GM19452 (cell line): ENCODE results near the gene TTC7B.

Experiments used
- ATAC-seq: cut with Tn5 transposase; IDR thresholded peaks from one replicate; pipeline ENCODE4 v1.9.1; 2021; ENCODE audit not compliant: unreplicated experiment

The TTC7B gene

DNA sequence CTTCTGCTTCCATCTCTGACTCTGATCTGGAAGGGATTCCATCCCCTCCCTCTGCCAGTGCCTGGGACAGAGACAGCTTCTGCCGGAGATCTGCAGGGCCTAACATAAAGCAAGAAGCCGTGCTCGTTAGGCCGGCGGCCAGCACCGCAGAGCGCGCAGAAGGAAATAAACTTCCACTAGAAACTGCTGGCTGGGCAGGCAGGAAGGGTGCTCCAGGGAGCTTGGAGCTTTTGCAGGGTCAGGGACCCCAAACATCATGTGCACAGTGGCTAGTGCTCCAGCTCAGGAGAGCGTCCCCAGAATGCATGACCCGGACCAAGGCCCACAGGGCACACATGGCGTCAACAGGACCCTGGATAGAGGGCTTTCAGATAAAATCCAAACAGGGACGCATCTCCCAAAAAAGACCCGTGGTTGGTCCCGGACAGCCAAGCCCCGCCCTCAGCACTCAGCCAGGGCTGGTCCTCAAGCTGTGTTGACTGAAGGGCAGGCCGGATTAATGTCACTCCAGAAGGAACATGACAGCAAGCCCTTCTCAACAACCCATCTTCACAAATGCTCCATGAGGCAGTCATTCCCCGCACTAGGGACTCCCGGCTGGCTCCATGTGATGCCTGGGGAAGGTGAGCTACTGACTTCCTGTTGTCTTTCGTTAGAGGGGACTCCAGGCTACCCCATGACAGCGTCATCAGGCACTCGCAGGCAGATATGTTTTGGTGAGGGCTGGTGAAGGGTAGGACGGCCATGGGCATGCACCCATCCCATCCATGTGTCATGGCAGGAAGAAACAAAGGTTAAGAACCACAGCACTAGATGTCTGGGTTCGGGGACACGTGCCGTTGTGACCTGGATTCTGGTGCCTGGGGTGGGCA is 297.9 kb downstream of the TTC7B start:
- ATAC-seq = no peak

DNA sequence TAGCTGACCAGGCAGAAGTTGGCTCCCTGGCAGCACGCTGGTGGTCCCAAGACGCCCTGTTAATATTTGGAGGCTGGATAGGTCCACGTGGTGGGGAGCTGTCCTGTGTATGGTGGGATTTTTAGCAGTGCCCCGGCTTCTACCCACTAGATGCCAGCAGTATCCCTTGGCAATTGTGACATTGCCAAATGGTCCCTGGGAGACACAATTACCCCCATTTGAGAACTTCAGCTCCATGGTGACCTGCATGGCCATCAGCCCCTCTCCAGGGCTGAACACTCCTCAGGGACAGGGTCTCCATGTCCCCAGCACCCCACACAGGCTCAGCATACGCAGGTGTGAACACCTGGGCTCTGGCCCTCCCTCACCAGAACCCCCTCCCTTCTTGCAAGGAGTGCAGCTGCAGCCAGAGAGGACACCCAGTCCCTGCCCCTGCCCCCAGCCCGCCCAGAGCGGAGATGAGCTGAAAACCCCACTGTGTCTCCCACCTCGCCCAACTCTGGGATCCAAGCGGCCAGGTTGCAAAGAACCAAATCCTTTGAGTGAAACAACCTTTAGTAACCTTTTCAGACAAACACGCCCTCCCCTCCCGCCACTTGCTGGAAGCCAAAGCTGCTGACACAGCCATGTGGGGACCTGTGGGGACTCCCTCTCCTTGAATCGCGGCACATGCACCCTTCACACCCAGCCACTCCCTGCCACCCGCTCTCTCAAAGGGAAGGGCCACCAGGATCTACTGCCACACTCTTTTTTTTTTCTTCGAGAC is 299.0 kb downstream of the TTC7B start:
- ATAC-seq = no peak

GRCh38 chr14:90514566-90514965 is 301.7 kb downstream of the TTC7B start:
- ATAC-seq = no peak

DNA sequence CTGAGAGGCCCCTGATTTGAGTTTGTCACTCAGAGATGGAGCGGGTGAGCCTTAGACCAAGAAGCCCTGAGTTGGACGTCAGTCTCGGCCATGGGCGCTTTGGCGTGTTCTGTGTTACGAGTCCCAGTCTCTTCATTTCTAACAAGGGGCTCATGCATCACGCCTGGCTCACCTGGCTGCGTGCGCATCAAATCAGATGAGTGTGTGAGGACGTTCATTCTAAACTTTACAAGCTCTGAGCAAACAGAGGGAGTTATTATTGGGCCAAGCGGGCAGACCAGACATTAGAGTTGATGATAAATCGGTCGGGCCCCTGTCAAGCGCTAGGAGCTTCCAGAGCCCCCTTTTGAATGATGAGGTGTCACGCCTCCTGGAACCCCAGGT is 302.2 kb downstream of the TTC7B start:
- ATAC-seq = no peak

- ATAC-seq = no peak
These were observed 302.8 kb downstream of the TTC7B start for GRCh38 chr14:90513161-90514014.

DNA sequence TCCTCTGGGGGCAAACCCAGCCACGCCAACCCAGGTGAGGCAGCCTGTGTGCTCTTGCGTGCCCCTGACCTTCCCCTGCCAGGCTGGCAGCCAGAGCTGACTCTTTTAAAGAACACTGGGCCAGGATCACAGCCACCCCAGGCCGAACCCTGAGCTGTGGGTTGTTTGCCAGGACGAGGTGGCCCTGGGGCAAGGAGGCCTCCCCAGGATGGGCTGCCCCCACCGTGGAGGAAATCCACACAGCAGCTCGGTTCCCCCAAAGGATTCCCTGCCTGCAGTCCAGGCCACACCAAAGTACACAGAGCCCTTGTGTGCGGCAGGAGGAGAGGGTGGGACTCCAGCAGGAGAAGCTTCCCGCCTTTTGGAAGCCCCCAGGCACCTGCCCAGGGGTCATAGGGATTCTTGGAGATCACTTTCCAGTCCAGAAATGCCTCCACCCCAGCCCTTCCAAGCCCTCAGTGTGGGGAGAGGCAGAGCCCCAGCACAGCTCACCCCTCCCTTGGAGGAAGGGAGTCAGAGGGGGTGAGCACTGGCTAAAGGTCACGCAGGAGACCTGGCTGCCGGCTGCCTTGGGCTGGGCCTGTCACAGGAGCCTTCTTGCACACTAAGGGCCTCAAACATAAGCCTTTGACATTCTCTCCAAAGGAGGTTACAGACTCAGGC is 303.8 kb downstream of the TTC7B start:
- ATAC-seq = no peak

DNA sequence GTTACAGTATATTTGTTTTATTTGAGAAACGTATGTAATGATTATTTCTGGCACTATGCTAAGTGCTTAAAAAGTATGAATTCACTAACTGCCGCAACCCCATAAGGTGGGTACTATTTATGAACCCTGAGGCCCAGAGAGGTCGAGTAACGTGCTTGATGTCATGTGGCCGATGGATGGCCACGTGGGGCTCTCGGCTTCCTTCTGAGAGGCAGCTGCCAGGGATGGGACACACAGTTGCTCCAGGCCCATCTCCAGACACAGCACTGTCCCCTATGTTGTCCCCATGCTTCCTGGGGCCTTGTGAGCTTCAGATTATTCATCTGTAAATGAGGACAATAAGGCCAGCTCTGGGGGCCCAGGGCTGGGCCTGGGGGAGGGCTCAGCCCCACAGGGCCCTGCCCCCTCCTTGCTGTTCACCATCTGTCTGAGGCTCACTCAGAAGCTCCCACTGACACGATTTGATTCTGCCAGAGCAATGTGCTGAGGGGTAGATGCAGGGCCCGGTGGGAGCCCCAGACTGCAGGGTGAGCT is 304.4 kb downstream of the TTC7B start:
- no peak for ATAC-seq

- no peak for ATAC-seq
These were observed 305.0 kb downstream of the TTC7B start for GRCh38 chr14:90511252-90511651.

- no peak for ATAC-seq
These were observed 306.1 kb downstream of the TTC7B start for GRCh38 chr14:90510159-90510558.

DNA sequence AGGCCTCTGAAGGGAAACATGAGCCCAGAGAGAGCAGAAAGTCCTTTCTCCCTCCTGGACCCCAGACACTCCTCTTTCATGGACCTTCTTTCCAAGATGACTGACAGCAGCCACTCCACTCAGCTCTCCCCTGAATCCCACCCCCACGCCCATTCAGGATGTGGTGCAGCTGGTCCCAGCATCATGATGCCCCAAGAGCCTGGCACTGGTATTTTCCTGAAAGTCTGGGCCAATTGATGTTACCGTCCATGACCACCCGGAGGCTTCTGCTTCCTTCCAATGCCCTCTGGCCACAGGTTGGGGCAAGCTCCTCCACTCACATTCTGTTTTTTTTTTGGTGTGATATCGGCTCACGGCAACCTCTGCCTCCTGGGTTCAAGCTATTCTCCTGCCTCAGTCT is 306.8 kb downstream of the TTC7B start:
- no peak for ATAC-seq

DNA sequence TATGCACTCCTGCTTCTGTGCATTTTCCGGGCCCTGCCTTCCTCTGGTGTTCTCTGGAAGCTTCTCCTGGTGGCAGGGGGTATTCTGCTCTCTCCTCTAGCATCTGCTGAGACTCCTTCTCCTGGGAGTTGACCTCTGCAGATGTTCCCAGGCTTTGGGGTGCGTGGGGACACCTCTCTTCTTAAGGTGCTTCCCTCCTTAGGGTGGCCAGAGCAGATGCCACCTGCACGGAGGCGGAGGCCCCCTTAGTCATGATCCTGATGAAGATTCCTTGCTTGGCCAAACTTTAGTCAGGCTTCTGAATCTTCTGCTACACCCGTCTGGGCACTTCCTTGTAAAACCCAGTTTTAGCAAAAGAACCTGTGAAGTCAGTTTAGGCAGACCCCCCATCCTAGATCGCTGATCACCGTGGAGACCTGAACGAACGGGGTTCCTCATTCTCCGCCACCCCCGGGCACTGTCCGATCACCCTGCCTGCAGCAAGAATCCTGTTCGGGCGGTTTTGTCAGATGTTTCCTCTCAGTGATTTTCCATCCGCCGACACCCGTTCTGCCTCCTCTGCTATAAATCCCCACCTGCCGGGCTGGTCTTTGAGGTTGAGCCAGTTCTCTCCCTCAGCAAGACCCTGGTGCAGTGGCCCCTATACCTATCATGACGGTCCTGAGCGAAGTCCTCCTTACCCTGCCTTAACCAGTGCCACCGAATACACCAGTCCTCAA is 307.5 kb downstream of the TTC7B start:
- ATAC-seq = no peak

DNA sequence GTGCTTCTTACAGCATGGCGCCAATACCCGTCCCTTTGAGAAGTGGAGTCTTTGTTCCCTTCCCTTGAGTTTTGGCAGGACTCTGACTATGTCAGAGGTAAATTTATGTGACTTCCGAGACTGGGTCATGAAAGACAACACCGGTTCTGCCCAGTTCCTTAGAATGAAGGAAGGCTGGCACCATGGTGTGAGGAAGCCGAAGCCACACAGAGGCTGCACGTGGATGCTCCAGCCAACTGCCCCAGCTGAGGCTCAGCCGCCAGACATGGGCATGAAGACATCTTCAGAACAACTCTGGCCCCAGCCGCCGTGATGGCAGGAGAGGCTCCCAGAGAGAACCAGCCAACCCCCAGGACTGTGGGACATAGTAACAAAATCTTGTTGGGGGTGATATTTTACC is 308.2 kb downstream of the TTC7B start:
- ATAC-seq = no peak

- no peak for ATAC-seq
These were observed 308.8 kb downstream of the TTC7B start for GRCh38 chr14:90507428-90507827.

GRCh38 chr14:90506748-90507147 is 309.5 kb downstream of the TTC7B start:
- no peak for ATAC-seq

GRCh38 chr14:90505531-90505930 is 310.7 kb downstream of the TTC7B start:
- ATAC-seq = no peak

- no peak for ATAC-seq
These were observed 311.6 kb downstream of the TTC7B start for GRCh38 chr14:90504643-90505042.

- ATAC-seq = no peak
These were observed 312.6 kb downstream of the TTC7B start for GRCh38 chr14:90503582-90503981.

DNA sequence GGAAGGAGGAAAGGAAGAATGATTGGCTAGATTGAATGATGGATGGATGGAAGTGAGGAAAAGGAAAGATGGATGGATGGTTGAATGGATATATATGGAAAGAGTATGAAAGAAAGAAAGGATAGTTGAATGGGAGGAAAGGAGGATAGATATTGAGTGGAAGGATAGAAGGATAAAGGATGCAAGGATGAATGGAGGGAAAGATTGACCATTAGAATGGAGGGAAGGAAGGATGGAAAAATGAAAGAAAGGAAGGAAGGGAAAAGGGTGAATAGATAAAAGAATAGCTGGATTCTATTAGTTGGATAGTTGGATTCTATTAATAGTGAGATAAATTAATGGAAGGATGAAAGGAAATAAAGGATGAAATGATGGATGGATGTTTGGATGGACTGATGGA is 313.5 kb downstream of the TTC7B start:
- ATAC-seq = no peak

DNA sequence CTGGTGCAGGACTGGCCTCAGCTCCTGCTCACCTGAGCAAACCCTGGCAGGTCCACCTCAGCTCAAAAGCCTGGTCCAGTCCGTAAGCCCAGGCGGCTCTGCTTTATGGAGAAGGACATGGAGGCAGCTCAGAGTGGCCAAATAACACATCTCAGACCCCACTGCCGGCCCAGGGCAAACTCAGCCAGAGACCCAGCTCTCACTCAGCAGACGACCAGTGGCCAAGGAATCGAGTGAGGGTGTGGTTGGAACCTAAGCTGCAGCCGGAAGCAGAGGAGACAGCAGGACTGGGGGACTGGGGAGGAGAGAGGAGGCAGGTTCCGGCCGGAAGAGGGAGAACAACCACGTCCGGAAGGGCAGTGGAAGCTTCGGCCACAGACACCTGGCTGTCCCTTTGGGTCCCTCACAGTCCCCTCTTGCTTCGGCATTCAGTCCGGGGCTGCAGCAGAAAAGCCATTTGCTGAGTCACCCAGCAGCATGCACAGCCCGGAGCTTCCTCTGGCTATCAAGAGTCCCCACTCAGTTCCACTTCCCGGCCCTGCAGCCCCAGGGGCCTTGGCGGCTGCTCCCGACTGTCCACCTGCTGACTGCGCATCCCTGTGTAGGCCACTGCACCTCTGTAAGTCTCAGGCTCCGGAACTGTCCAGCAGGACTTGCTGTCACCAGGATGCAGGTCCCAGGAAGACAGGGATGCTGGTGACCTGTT is 315.4 kb downstream of the TTC7B start:
- ATAC-seq = no peak
